GM18907 (cell line): ENCODE results near the gene JOSD2.

Experiments used
- ATAC-seq: cut with Tn5 transposase; IDR thresholded peaks from one replicate; pipeline ENCODE4 v1.9.1; 2021; ENCODE audit warnings: mild to moderate bottlenecking, moderate library complexity; ENCODE audit not compliant: unreplicated experiment

The JOSD2 gene

GRCh38 chr19:50514346-50515167, 3.6 kb upstream of the JOSD2 start:
- no peak for ATAC-seq

- no peak for ATAC-seq
Observed at GRCh38 chr19:50513746-50514345, 2.9 kb upstream of the JOSD2 start, which contains the start of gene ASPDH. Gene ASPDH, minus strand, starts transcription at chr19:50513913. Its CDS starts 90 bp downstream, at chr19:50513823.

GRCh38 chr19:50512999-50513745, 2.2 kb upstream of the JOSD2 start:
- no peak for ATAC-seq

- ATAC-seq = no peak
Observed at GRCh38 chr19:50512112-50512998, 1.4 kb upstream of the JOSD2 start.

GRCh38 chr19:50510700-50511068, 307 bp downstream of the JOSD2 start:
- no peak for ATAC-seq

- ATAC-seq = no peak
Observed at GRCh38 chr19:50510121-50510670, 795 bp downstream of the JOSD2 start.

GRCh38 chr19:50509366-50509765, 1.6 kb downstream of the JOSD2 start:
- no peak for ATAC-seq

- ATAC-seq = no peak
Observed at GRCh38 chr19:50508843-50509190, 2.2 kb downstream of the JOSD2 start.

- no peak for ATAC-seq
Observed at GRCh38 chr19:50507376-50507775, 3.6 kb downstream of the JOSD2 start.

GRCh38 chr19:50506700-50507099, 4.3 kb downstream of the JOSD2 start:
- ATAC-seq = no peak

- no peak for ATAC-seq
Observed at GRCh38 chr19:50505856-50506611, 5.0 kb downstream of the JOSD2 start.

GRCh38 chr19:50501568-50502475, 9.2 kb downstream of the JOSD2 start:
- no peak for ATAC-seq

- ATAC-seq = no peak
Observed at GRCh38 chr19:50501186-50501567, 9.8 kb downstream of the JOSD2 start.

GRCh38 chr19:50500753-50501151, 10.2 kb downstream of the JOSD2 start:
- ATAC-seq = no peak

GRCh38 chr19:50500060-50500752, 10.8 kb downstream of the JOSD2 start:
- ATAC-seq = no peak

GRCh38 chr19:50498219-50499056, 12.6 kb downstream of the JOSD2 start:
- no peak for ATAC-seq

- no peak for ATAC-seq
Observed at GRCh38 chr19:50497022-50497405, 14.0 kb downstream of the JOSD2 start.
